Activated T-helper 9 cell treated with anti-CD3 and anti-CD28 coated beads, Interleukin-2, amount 50 U/mL, for 16 hours (primary cell): ENCODE data around the gene CADM1.

ENCODE experiments used
- DNase-seq: peaks from one replicate; pipeline ENCODE4 v3.0.0-alpha.2; 2020; ENCODE audit warnings: low read depth

Gene CADM1

GRCh38 chr11:115180272-115180671 lies 323.9 kb downstream of the CADM1 start:
- no peak for DNase-seq

DNA sequence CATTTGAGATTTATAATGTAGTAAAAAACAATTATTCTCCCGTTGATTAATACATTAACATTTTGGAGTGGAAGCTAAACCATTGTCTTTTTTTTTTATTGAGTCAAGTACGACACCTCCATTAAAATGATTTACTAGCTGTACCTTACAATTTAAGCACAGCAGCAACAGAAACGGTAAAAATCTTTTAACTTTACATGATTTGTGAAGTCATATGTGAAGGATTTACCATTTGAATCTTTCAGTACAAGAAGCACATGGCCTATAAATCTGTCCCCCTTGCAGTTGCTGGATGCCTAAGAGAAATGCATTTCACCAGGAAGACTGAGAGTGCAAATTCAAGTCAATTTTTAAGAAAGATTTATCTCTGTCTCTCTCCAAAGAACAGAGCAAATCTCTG lies 324.6 kb downstream of the CADM1 start:
- DNase-seq: no peak

DNA sequence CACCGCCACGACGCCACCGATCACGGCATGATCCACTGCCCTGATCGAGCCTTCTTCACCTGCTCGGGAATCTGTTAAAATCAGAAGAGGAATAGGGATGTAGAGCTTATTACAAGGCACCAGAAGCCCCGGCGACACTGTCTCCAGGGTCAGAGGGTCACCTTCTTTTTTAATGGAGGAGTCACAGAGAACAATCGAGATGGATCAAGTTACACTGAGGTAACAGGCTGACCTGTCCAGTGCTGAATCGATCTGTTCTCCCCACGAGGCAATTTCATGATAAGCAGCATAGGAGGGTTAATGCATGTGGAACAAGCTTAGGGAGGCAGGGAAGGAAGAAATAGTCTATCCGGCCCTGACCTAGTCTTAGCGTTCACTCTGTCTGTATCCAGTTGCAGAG lies 325.5 kb downstream of the CADM1 start:
- DNase-seq: no peak

DNA sequence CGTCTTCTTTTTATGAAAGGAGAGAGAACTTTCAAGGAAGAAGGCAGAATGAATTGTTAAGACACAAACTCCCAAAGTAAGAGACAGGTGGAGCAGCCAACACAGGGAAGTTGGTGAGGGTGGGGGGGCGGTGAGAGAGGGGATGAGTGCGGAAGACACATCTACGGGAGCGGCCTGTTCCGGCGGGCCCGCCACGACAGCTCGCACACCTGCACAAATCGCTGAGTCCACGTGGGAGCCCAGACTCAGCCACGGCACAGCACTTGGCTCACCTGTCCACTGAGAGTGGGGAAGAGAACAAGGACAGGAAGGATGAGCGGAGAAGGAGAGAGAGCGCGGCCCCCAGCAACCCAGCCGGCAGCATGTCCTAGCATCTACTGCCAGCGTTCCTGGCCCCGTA lies 331.1 kb downstream of the CADM1 start:
- DNase-seq: no peak

GRCh38 chr11:115170133-115170815 lies 333.9 kb downstream of the CADM1 start:
- DNase-seq: no peak

DNA sequence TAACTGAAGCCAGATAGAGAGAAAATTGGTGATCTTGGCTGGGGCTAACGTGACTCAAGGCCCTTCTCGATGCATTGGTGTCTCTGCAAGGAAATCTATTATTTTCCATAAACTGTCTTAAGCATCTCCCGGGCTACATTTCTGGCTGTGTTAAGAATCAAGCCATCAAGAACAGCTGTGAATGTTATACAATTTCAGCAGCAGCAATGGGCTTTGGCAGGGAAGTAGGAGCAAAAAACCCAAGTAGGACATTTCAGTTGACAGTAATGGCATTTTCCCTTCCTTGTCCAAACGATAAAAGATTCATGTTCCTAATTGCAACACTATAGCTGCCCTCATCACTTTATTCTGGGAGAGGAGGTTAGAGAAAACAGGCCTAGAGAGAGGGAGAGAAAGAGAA lies 335.0 kb downstream of the CADM1 start:
- no peak for DNase-seq

- no peak for DNase-seq
Observed at GRCh38 chr11:115168686-115169085, 335.5 kb downstream of the CADM1 start.

DNA sequence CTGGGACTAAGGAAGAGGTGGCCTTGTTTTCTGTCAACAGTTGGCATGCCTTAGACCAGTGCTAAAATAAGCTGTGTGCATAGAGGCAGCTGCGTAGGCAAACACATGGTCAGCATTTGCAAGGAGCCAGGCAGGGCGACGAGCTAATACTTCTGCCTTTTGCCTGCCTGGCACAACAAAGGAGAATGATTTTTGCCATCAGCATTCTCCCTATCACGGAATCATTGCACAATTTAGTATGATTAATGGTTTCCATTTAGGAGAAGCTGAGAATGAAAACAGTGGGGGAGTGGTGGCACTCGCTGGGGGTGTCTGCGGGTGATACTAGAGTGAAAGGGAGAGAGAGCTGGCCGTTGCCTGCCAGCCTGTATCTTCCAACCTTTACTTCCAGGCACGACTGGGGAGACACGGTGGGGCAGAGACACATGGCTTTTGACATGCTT lies 336.0 kb downstream of the CADM1 start:
- DNase-seq: no peak

DNA sequence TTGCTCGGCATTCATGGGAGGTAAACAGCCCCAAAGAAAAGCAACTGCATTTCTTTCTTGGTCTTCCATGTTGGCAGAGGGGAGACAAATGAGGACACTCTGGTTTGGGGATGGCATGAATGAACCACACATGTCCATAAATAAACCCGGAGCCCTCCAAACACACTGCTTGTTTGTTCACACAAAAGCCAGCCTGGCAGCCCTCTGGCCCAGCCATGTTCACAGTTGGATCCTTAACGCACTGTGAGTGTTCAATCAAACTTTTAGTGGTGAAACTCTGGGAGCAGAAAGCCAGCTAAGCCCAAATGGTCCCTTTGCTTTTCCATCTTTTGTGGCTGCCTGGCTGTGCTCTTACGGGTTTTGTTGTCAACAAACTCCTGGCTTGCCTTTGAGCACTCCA lies 336.8 kb downstream of the CADM1 start:
- no peak for DNase-seq

GRCh38 chr11:115166820-115167219 lies 337.4 kb downstream of the CADM1 start:
- no peak for DNase-seq

DNA sequence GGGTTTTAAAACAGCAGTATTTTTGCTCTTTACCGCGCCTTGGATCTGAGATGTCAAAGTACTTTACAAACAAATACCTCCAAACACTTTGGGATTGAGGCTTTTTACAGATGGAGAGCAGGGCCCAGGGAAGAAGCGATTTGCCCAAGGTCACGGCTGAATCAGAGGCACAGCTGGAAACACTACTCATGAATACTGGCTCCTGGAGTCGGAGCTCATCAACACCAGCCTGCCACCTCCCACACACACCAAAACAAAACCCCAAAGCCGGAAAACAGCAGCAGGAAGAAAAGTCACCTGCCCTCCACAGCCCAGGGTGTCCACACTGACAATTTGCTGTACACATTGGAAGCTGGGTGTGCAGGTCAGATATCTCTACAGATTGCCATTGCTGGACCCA lies 339.4 kb downstream of the CADM1 start:
- DNase-seq: no peak

DNA sequence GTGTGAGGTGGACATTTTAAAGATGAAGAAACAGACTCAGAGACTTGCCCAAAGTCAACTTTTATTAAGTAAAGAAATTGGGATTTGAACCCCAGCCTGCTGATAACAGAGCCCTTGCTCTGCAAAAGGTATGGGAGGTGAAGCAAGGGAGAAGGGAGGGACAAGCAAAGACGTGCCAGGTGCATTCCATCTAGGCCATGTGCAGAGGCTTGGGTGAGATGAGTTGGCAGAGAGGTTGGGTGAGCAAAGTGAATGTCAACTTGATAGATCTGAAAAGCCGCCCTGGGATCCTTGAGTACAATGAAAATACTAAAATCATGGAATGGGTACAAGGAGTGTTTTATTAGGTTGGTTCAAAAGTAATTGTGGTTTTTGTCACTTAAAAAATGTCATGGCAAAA lies 341.3 kb downstream of the CADM1 start:
- DNase-seq: no peak

DNA sequence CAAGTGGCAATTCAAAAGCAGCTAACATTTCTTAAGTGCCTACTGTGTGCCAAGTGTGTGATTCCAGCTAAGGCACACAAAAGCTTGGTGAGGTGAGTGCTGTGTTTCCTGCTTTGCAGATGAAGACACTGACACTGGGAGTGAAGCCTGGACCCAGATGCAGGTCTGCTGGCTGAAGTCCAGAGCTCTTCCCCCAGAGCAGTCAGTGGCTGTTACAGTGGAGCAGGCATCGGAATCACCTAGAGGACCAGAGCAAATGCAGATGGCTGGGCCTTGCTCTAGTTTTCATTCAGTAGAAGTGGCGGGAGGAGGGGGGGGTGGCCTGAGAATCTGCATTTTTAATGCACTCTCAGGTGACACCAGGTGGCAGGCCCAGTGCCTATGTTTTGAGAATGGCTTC lies 342.3 kb downstream of the CADM1 start:
- DNase-seq: no peak

GRCh38 chr11:115159207-115159606 lies 345.0 kb downstream of the CADM1 start:
- no peak for DNase-seq

DNA sequence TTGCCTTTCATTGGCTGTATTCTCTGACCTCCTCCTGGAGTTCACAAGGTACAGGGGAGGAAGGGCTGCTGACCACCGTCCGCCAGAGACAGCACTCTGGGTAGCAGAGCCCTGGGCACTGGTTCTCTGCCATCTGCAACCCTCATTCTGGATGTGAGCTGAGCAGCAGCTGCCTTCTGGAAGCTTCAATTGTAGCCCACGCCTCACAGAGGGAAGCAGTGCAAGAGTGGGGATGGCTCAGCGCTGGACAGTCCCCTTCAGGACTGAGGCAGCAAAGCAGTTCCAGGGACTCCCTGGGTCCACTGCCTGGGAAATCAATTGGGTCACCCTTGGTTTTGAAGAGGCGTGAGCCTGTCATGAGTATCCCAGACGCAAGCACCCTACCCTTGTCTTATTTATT lies 346.2 kb downstream of the CADM1 start:
- DNase-seq: no peak

DNA sequence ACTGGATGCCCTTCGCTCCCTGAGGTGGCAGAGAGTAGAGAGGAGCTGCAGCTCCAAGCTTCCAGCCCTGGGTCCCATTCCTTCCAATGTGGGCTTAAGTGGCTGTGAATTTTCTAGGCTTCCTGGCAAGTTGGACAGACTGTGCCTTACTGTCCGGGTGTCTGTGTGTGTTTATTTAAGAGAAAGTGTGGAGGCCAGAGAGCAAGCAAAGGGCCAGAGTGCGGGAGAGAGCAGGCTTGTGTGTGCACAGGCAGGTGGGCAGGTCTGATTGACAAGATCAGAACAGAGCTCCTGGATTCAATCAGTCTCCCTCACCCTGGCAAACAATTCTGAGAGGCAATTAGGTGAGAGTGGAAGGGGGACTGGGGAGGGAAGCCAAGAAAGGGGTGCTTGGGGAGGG lies 347.0 kb downstream of the CADM1 start:
- DNase-seq: no peak

DNA sequence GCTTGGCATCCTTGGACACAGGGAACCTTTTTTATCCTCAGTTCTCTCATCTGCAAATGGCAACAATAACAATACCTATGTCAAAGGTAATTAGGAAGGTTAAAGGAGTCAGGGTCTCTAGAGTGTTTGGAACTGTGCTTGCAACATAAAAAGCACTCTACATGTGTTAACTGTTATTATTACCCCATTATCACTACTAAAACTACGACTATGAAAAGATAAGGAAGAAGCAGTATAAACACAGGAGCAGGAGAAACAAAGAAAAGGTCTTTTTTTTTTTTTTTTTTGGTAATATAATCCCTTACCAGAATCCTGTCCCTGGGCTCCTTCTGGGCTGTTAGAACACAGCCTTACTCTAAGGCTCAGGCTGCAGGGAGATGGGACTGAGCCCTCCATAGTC lies 348.2 kb downstream of the CADM1 start:
- DNase-seq: no peak

- no peak for DNase-seq
Observed at GRCh38 chr11:115155320-115155719, 348.9 kb downstream of the CADM1 start.

- DNase-seq: no peak
Observed at GRCh38 chr11:115154355-115154736, 349.9 kb downstream of the CADM1 start.

GRCh38 chr11:115153731-115154354 lies 350.4 kb downstream of the CADM1 start:
- no peak for DNase-seq

DNA sequence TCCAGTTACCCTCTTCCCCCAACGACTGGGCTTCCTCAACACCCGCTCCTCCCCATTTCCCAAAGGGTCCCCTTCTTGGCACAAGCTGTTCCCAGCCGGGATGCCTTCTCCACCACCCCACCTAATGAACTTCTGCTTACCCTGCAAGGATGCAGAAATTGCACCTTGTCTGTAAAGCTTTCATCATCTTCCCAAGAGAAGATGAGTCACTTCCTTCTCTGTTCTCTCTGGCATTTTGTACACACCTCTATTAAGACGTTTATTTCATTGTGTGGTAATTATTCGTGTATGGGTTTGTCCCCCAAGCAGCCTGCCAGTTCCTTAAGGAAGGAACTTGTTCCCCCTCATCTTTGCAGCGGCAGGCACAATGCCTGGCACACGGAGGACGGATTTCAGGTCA lies 351.1 kb downstream of the CADM1 start:
- DNase-seq: no peak

GRCh38 chr11:115151010-115151409 lies 353.2 kb downstream of the CADM1 start:
- no peak for DNase-seq

DNA sequence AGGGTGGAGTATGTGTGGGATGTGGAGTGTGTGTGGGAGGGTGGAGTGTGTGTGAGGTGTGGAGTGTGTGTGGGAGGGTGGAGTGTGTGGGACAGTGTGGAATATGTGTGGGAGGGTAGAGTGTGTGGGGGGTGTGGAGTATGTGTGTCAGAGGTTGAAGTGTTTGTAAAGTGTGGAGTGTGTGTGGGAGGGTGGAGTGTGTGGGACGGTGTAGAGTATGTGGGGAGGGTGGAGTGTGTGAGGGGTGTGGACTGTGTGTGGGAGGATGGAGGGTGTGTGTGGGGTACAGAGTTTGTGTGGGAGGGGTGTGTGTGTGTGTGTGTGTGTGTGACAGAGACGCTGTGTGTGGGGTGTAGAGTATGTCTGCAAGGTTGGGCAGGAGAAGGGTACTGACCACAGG lies 355.5 kb downstream of the CADM1 start:
- DNase-seq: no peak

DNA sequence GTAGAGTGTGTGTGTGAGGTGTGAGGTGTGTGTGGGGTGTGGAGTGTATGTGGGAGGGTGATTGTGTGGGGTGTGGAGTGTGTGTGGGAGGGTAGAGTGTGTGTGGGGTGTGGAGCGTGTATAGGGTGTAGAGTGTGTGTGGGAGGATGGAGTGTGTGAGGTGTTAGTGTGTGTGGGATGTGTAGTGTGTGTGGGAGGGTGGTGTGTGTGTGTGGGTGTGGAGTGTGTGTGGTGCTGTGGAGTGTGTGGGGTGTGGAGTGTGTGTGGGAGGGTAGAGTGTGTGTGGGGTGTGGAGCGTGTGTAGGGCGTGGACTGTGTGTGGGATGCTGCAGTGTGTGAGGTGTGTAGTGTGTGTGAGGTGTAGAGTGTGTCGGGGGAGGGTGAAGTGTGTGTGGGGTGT lies 356.1 kb downstream of the CADM1 start:
- no peak for DNase-seq
